ENCODE results near the gene PRUNE2. TPM values are rescaled to one million over a fixed set of nuclear protein-coding genes. Genes with fewer than 3 reads are reported as not detected.

The PRUNE2 gene
- total and polyA plus RNA-seq, 2 of the 8 experiments (the other 6 are each of a cell fraction or from before 2014, with no cell fraction given) = 5.5 to 13.3 TPM

GRCh38 chr9:76562511-76562911, 343.4 kb downstream of the PRUNE2 start:
- ChIA-PET POLR2A (ENCODE audit: partially characterized antibody) (no interaction called here), CTCF (ENCODE audit: partially characterized antibody) (interaction anchor here (1.2 kb wide), 1 partner anchor 12 kb away, joined by 3 read pairs; no protein-coding TSS in a partner anchor)
- no peaks in the 10 kb centered on the region for H3K79me2 ChIP-seq (ENCODE audit: control insufficient read depth in 1 of 2, insufficient read depth in 2 of 2, low read length in 2 of 2)
- TF ChIP-seq SIX5 (IDR thresholded peaks at IDR 0.05; ENCODE audit: low read depth, low read length) (no peak), POU5F1 (IDR thresholded peaks at IDR 0.05; ENCODE audit: low read depth, low read length) (no peak), ZNF274 (IDR thresholded peaks at IDR 0.05; ENCODE audit: borderline replicate concordance, extremely low read depth, low read length) (no peak)
- H2AK5ac ChIP-seq (ENCODE audit: low read depth, low read length) = no peak overlapping the region
- 0 out of 7 replicates have a peak, but pooled peaks cover 0 to 2% (median 0%) of the 10 kb centered on the region in 4 experiments for H3K4me1 ChIP-seq (replicated peaks in 1 of 4; ENCODE audit: control insufficient read depth in 3 of 4, insufficient read depth in 4 of 4, low read length in 3 of 4)
- no peaks in the 10 kb centered on the region for H3K36me3 ChIP-seq (ENCODE audit: control insufficient read depth in 2 of 4, insufficient read depth in 4 of 4, low read length in 3 of 4)
- H2BK15ac ChIP-seq (ENCODE audit: low read length) = no peak overlapping the region
- H2BK12ac ChIP-seq (ENCODE audit: low read depth, low read length) = no peak overlapping the region
- H4K5ac ChIP-seq (ENCODE audit: insufficient read length, low read depth, low read length) = no peak overlapping the region
- H3K4me2 ChIP-seq (ENCODE audit: insufficient read depth in 1 of 2, low read depth in 2 of 2, low read length in 2 of 2) = no peak overlapping the region
- no peaks in the 10 kb centered on the region for H3K23me2 ChIP-seq (ENCODE audit: low read depth, low read length)
- no peak overlapping the region for H2BK20ac ChIP-seq (ENCODE audit: low read length)
- H2BK5ac ChIP-seq (ENCODE audit: low read depth, low read length) = no peak overlapping the region
- FAIRE-seq (no peak), DNase-seq (ENCODE audit: low read depth in 1 of 2, low spot score in 2 of 2) (no peak)
- no peak overlapping the region for H2AFZ ChIP-seq (ENCODE audit: low read length)
- no peak overlapping the region for H3K9ac ChIP-seq (replicated peaks in 1 of 4; ENCODE audit: extremely low read depth in 1 of 4, low read depth in 3 of 4, low read length in 3 of 4)
- H3K4me3 ChIP-seq (ENCODE audit: extremely low read depth in 1 of 4, insufficient read depth in 2 of 4, low read depth in 3 of 4, low read length in 4 of 4) = no peak overlapping the region
- H3K14ac ChIP-seq (ENCODE audit: insufficient read length) = no peak overlapping the region
- H3K79me1 ChIP-seq (ENCODE audit: low read depth, low read length) = no peaks in the 10 kb centered on the region
- no peak overlapping the region for H4K8ac ChIP-seq (ENCODE audit: extremely low read depth, insufficient read depth, low read length)
- no peak overlapping the region for H2BK120ac ChIP-seq (replicated peaks; ENCODE audit: low read depth, low read length)
- H4K91ac ChIP-seq (replicated peaks; ENCODE audit: insufficient read length, low read length) = no peak overlapping the region
- H4K20me1 ChIP-seq (replicated peaks in 1 of 2; ENCODE audit: control insufficient read depth in 1 of 2, insufficient read depth in 2 of 2, low read length in 2 of 2) = no peaks in the 10 kb centered on the region
- H3K4ac ChIP-seq (replicated peaks; ENCODE audit: insufficient read length, low read depth, low read length) = no peak overlapping the region
- H3K18ac ChIP-seq (ENCODE audit: extremely low read depth, low read length) = no peak overlapping the region
- no peaks in the 10 kb centered on the region for H3K27me3 ChIP-seq (replicated peaks in 1 of 4; ENCODE audit: control insufficient read depth in 3 of 4, extremely low read depth in 1 of 4, insufficient read depth in 3 of 4, low read length in 3 of 4)
- H3K23ac ChIP-seq (ENCODE audit: insufficient read length) = no peak overlapping the region
- H3K9me3 ChIP-seq (ENCODE audit: insufficient read depth in 2 of 2, low read depth in 1 of 2, low read length in 1 of 2) = no peaks in the 10 kb centered on the region; a peak in 2 of 4 replicates
- H3K27ac ChIP-seq (ENCODE audit: low read depth, low read length) = no peak overlapping the region
- no peak overlapping the region for H3K56ac ChIP-seq (replicated peaks; ENCODE audit: insufficient read length, low read depth, low read length)

All from H1 (cell line).